Stimulated activated CD8-positive, alpha-beta memory T cell treated with anti-CD3 and anti-CD28 coated beads, Interleukin-7, amount 100 ng/mL, for 4 hours (primary cell): ENCODE measurements around the gene KCTD19.

Experiments used
- DNase-seq, 2 donors: peaks; one replicate each; pipeline ENCODE4 v3.0.0-alpha.2; 2020; ENCODE audit warnings: low read depth in 2 of 2

The KCTD19 gene

GRCh38 chr16:67242138-67242730 is 84.3 kb downstream of the KCTD19 start:
- no peak for DNase-seq

- no peak for DNase-seq
These were observed 85.3 kb downstream of the KCTD19 start for GRCh38 chr16:67241008-67241900.

DNA sequence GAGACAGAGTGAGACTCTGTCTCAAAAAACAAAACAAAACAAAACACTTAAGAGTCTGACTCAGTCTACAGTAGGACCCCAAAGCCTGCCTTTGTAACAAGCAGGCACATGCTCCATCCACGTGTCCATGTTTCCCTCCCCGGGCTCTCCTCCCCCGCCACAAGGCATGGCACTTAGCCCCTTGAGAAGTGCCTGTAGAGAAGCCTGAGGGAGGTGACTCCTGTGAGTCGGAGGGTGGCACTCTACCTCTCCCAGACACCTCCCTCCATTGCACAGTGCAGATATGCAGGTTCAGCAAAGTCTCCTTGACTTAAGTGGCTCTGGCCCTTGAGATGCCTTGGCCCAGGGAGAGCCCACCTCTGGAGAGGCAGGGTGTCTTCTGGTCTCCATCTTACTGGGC is 86.0 kb downstream of the KCTD19 start:
- DNase-seq, result no peak
